B cell (primary cell): Measurements from ENCODE around the gene NUAK1.

Experiments used
- CTCF ChIP-seq: fragments of 200-600 bp; IDR thresholded peaks from one replicate; pipeline ENCODE4 v1.8.0; 2022; ENCODE audit warnings: antibody characterized with exemption, mild to moderate bottlenecking
- EZH2 ChIP-seq: IDR thresholded peaks from 2 replicates; pipeline ENCODE4 v1.6.1; 2012; ENCODE audit warnings: borderline replicate concordance, low read depth, mild to moderate bottlenecking, moderate library complexity, low read length; ENCODE audit not compliant: insufficient read depth, poor library complexity, severe bottlenecking

GRCh38 chr12:106066726-106067325 is 71.9 kb downstream of the NUAK1 start:
- TF ChIP-seq EZH2 = no peak
- TF ChIP-seq CTCF = no peak
